LHCN-M2 (cell line): Measurements from ENCODE around the gene CFI. TPM values are rescaled to one million over a fixed set of nuclear protein-coding genes. Genes with fewer than 3 reads are reported as not detected.

Source experiments
- DNase-seq: peaks from one replicate; pipeline ENCODE4 v3.0.0-alpha.2; 2012; ENCODE audit warnings: low read depth
- total RNA-seq: library from RNA; depleted of rRNA; stranded (reverse); fragments of >200 nt; gene quantifications from 2 replicates; pipeline ENCODE4 v1.2.3, GENCODE V29; 2014

CFI gene
- total RNA-seq, 1 experiment from 2014 or later: 0.98 TPM

GRCh38 chr4:109730619-109731545, 70.9 kb downstream of the CFI start:
- no peak for DNase-seq

DNA sequence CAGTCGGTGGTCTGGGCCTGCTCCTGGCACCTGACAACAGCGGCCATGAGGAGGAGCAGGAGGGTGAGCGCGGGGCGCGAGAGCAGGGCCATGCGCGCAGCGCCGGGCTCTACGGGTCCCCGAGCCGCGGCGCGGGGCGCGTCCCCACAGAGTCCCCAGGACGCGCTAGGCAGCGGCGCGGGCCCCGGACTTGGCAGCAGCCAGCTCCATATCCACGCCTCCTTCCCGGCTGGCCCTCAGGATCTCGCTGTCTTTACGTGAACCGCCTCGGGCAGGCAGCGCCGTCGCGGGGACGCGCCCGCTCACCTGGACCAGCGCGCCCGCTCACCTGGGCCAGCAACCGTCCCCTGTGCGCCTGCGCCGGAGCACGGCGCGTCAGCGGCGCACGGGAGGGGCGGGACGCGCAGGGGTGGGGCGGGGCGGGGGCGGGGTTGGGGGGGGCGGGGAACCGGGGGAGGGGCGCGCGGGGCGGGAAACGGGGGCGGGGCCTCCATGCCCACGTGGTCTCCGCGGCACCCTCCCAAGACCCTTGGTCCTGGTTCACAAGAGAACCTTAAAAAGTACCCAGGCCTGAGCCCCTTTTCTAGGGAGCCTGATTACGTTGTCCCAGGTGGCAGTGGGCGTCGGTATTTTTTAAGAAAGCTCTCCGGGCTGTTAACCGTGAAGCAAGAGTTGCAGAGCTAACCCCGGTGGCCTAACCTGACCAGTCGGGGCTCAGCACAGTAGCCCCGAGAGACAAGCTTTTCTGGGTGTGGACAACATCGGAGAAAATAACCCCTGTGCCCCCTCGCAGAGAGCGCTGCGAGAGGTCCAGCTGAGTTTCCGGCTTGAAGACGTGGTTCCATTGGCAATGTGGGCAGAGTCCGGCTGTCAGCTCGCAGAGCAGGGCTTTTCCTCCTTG, 71.8 kb downstream of the CFI start, which contains the start of gene PLA2G12A:
TSS of gene PLA2G12A (minus strand) at position 353 of the 901 bp plus-strand sequence. CDS start at position 92, 261 bp downstream.
- DNase-seq: peak; percentile 54

GRCh38 chr4:109729117-109729717, 72.6 kb downstream of the CFI start:
- DNase-seq: no peak

- no peak for DNase-seq
Observed at GRCh38 chr4:109728385-109728784, 73.4 kb downstream of the CFI start.

DNA sequence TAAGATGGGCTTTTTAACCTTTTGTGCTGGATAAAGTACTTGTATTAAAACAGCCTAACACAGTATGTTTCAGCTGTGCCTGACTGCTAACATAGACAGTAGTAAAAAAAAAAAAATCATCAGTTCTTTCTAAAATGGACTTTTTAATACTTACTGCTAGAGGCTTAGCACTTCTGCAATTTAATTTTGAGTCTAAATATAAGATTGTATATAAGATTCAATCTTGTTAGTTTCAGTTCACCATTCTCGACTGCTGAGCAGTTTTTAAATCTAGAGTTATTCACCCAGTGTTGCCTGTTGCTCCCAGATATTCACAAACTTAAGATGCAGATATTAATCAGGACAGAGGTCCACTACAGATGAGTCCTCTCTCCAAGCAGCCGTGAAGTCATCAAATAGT, 78.7 kb downstream of the CFI start:
- DNase-seq: no peak

GRCh38 chr4:109722357-109722756, 79.4 kb downstream of the CFI start:
- no peak for DNase-seq

- peak; percentile 46 for DNase-seq
Observed at GRCh38 chr4:109721033-109721432, 80.8 kb downstream of the CFI start.

- no peak for DNase-seq
Observed at GRCh38 chr4:109719604-109720003, 82.2 kb downstream of the CFI start.

DNA sequence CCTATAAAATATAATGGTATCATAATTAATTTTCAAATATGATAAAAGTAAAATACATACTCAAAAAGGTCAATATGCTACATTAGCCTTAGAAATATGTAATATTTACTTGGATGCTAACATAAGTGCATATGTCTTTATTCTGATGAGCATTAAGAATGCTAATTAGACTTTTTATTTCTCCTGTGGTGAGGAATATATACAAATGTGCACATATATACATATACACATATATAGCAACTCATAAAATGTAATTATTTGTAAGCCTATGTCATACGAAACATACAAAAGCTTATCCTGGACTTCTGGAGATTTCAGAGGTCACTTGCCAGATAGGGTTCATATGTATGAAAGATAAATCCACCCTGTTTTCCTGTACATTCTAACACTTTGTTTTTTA, 83.0 kb downstream of the CFI start:
- no peak for DNase-seq

GRCh38 chr4:109713500-109713899, 88.3 kb downstream of the CFI start:
- DNase-seq: no peak

- DNase-seq: no peak
Observed at GRCh38 chr4:109708990-109709389, 92.8 kb downstream of the CFI start.

DNA sequence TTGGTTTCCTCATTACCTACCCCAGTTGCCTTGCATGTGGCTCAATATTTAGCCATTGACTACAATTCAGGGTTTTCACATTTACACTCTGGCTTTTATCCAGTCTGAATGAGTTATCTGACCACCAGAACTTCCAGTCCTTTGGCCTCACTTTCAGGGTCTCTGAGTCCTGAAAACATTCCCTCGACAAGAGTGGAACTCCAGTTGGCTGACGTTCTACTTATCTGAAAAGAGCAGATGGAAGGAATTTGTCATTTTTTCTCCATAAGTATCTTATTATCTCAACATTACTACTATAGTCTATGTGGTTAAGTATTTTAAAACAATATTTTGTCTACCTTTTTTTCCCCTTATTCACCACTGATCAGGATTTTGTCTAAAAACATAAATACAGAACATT, 93.4 kb downstream of the CFI start:
- no peak for DNase-seq

DNA sequence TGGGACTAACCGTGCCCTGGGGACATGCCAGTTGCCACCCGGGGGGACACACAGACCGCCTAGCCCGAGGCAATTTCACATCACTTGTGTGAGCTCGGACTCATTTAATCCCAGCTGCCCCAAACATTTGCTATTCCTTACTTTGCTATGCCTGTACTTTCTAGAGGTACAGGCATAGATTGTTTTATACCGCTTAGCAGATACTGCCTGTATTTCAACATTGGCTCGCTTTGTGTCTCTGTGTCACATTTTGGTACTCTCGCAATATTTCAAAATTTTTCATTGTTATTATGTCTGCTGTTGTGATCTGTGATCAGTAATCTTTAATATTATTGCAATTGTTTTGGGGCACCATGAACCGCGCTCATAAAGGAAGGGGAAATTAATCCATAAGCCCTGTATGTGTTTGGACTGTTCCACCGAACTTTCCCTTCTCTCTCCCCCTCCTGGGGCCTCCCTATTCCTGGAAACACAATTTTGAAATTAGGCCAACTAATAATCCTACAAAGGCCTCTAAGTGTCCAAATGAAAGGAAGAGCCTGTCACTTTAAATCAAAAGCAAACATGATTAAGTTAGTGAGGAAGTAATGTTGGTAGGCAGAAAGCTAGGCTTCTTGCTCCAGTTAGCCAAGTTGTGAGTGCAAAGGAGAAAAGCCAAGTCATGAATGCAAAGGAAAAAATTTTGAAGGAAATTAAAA, 98.0 kb downstream of the CFI start:
- DNase-seq: peak; percentile 16

DNA sequence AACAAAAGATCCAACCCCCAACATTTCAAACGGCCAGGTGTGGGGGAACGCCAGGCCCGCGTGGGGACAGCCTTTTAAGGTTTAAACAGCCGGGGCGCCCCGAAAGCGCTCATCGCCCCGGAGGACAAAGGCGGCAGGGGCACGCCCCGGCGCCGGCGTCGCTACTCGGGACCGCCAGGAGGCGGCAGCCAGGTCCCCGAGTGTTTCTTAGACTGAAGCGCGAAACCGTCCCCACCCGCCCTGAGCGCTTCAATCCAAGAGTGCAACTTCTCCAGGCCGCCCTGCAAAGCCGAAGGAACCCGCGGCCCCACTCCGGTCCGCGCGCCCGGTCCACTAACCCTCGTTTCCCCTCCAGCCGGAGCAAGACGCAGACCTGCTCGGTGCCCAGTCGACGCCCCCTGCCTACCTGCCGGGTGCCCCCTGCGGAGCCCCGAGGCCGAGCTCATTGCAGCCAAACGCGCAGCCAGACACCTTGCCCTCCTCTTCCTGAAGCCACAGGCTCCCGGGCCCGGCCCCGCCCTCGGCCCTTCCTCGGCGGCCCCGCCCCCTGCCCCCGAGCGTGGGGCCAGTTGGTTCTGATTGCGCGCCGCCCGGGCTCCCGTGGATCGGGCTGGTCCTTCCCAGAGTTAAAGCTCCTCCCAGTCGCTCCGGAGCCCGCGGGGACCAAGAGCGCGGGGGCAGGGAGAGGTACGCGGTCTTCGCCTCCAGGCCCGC, 98.7 kb downstream of the CFI start, which contains the start of gene CASP6:
TSS of gene CASP6 (minus strand) at position 496 of the 714 bp plus-strand sequence. CDS start at position 446, 50 bp downstream.
- peak; percentile 75 for DNase-seq

GRCh38 chr4:109701566-109702410, 100.0 kb downstream of the CFI start:
- no peak for DNase-seq

DNA sequence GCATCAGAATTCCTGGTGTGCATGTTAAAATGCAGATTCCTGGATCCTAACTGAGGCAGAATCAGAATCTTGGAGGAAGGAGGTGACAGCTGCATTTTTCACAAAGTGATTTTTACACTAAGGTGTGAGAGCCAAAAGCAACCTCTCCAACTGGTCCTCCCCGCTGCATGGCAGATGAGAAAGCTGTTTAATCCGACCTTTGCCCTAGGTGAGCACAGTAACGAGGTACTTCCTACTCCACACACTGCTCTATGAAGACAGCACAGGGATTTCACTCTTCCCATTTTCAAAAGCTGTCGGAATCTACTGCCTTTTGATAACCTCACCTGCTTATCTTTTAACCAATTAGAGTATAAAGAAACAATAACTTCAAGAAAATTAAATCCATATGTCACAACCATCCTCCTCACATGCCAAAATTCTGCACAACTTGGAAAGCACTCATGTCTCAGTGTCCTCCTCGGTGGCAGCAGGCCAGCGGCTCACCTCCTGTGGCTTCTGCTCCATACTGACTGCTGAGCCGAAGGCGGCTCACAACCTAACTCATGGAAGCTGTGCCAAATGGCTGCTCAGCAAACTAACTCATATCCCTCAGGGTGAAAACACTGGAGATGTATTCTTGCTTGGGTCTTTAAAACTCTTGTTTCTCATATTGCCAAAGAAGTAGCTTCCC, 102.1 kb downstream of the CFI start:
- DNase-seq: no peak

DNA sequence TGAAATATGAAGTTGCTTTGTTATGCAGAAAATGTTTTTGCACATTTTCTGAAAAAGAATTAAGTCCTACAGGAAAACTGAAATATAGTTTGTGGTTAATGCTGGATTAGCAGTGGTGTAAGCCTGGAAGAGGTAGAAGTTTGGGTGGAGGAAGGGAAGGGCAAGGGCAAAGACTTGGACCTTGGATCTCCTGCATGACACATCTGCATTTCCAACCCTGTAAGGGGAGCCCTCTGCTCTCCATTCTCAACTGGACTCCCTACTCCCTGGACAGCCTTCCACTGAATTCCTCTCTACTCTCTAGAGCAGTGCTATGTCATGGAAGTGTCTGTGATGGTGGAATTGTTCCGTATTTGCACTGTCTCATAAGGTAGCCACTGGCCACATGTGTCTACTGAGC, 103.1 kb downstream of the CFI start:
- DNase-seq: no peak

GRCh38 chr4:109691411-109691920, 110.3 kb downstream of the CFI start:
- peak; percentile 27 for DNase-seq
